Osteocyte (in vitro differentiated cells): ENCODE results near the gene RGR. TPM values are rescaled to one million over a fixed set of nuclear protein-coding genes. Genes with fewer than 3 reads are reported as not detected.

Experiments
- DNase-seq: peaks from one replicate; pipeline ENCODE4 v3.0.0; 2021; ENCODE audit warnings: mixed read lengths; ENCODE audit not compliant: unreplicated experiment; ENCODE audit errors: extremely low spot score
- H3K27ac Mint-ChIP-seq: one replicate; pipeline ENCODE4 v1.8.0; 2021; ENCODE audit warnings: mild to moderate bottlenecking, mixed read lengths; ENCODE audit not compliant: unreplicated experiment
- H3K27me3 Mint-ChIP-seq: one replicate; pipeline ENCODE4 v1.8.0; 2021; ENCODE audit warnings: mixed read lengths; ENCODE audit not compliant: unreplicated experiment
- H3K36me3 Mint-ChIP-seq: one replicate; pipeline ENCODE4 v1.8.0; 2021; ENCODE audit warnings: mixed read lengths; ENCODE audit not compliant: unreplicated experiment
- H3K4me1 Mint-ChIP-seq: one replicate; pipeline ENCODE4 v1.8.0; 2021; ENCODE audit warnings: mixed read lengths; ENCODE audit not compliant: unreplicated experiment
- H3K4me3 Mint-ChIP-seq: one replicate; pipeline ENCODE4 v1.8.0; 2021; ENCODE audit warnings: mild to moderate bottlenecking, moderate library complexity, mixed read lengths; ENCODE audit not compliant: unreplicated experiment
- H3K9me3 Mint-ChIP-seq: one replicate; pipeline ENCODE4 v1.8.0; 2021; ENCODE audit warnings: mixed read lengths; ENCODE audit not compliant: unreplicated experiment
- CTCF ChIP-seq: fragments of 200-600 bp; sonication (generic); IDR thresholded peaks from 2 replicates; pipeline ENCODE4 v1.5.0; 2021; ENCODE audit warnings: antibody characterized with exemption, mild to moderate bottlenecking, moderate library complexity
- total RNA-seq: library from RNA; stranded (reverse); gene quantifications from 2 replicates; pipeline ENCODE4 v1.2.1, GENCODE V29; 2021

Gene RGR
- total RNA-seq, 1 donor from 2014 or later, result not detected

GRCh38 chr10:84212014-84212413 lies 32.8 kb upstream of the RGR start:
- TF ChIP-seq CTCF, result no peak
- Mint-ChIP-seq H3K27ac (no peak overlapping the region), H3K4me3 (no peak overlapping the region), H3K27me3 (peaks cover 5% of the 10 kb centered on the region), H3K4me1 (no peaks in the 10 kb centered on the region), H3K36me3 (no peaks in the 10 kb centered on the region), H3K9me3 (no peaks in the 10 kb centered on the region)
- no peak for DNase-seq

- H3K27ac Mint-ChIP-seq, result no peak overlapping the region
- peaks cover 2% of the 10 kb centered on the region for H3K27me3 Mint-ChIP-seq
- no peak for TF ChIP-seq CTCF
- H3K4me1 Mint-ChIP-seq, result no peaks in the 10 kb centered on the region
- H3K36me3 Mint-ChIP-seq, result no peaks in the 10 kb centered on the region
- no peaks in the 10 kb centered on the region for H3K9me3 Mint-ChIP-seq
- no peak for DNase-seq
- H3K4me3 Mint-ChIP-seq, result no peak overlapping the region
Measured at GRCh38 chr10:84213076-84213475, 31.8 kb upstream of the RGR start.

- H3K4me3 Mint-ChIP-seq, result no peak overlapping the region
- no peak for TF ChIP-seq CTCF
- no peaks in the 10 kb centered on the region for H3K9me3 Mint-ChIP-seq
- H3K4me1 Mint-ChIP-seq, result no peaks in the 10 kb centered on the region
- H3K27me3 Mint-ChIP-seq, result no peaks in the 10 kb centered on the region
- H3K27ac Mint-ChIP-seq, result no peak overlapping the region
- no peak for DNase-seq
- no peaks in the 10 kb centered on the region for H3K36me3 Mint-ChIP-seq
Measured at GRCh38 chr10:84214046-84214572, 30.7 kb upstream of the RGR start.

- DNase-seq, result no peak
- no peaks in the 10 kb centered on the region for H3K36me3 Mint-ChIP-seq
- H3K27me3 Mint-ChIP-seq, result no peaks in the 10 kb centered on the region
- H3K4me3 Mint-ChIP-seq, result no peak overlapping the region
- peak; percentile 13 for TF ChIP-seq CTCF
- H3K27ac Mint-ChIP-seq, result no peak overlapping the region
- no peaks in the 10 kb centered on the region for H3K9me3 Mint-ChIP-seq
- H3K4me1 Mint-ChIP-seq, result no peaks in the 10 kb centered on the region
Measured at GRCh38 chr10:84214612-84215235, 30.1 kb upstream of the RGR start.

- Mint-ChIP-seq H3K27me3 (no peaks in the 10 kb centered on the region), H3K36me3 (no peaks in the 10 kb centered on the region), H3K27ac (no peak overlapping the region), H3K4me3 (no peak overlapping the region), H3K4me1 (no peaks in the 10 kb centered on the region), H3K9me3 (no peaks in the 10 kb centered on the region)
- no peak for TF ChIP-seq CTCF
- DNase-seq, result no peak
Measured at GRCh38 chr10:84216834-84217233, 28.0 kb upstream of the RGR start.
